A549 (cell line): ENCODE results near the gene BCL2.

Experiments used
- EP300 ChIP-seq, 2 experiments: fragments of >200 bp; sonication (Bioruptor Twin); formaldehyde crosslinking; IDR thresholded peaks; 2 replicates in 1 of 2; 3 replicates in 1 of 2; pipeline ENCODE4 v1.6.1; 2016 to 2017
- MAZ ChIP-seq: fragments of 150-350 bp; IDR thresholded peaks from 2 replicates; pipeline ENCODE4 v1.6.1; 2014; ENCODE audit warnings: antibody characterized with exemption, low read depth, low read length, borderline replicate concordance
- POLR2A ChIP-seq: IDR thresholded peaks from 2 replicates; pipeline ENCODE4 v1.6.1; 2012; ENCODE audit warnings: mild to moderate bottlenecking, low read length
- RAD21 ChIP-seq, 2 experiments: fragments of >200 bp in 1 of 2; sonication (Bioruptor Twin) in 1 of 2; formaldehyde crosslinking in 1 of 2; IDR thresholded peaks in 1 of 2; conservative IDR thresholded peaks in 1 of 2; 2 replicates in 1 of 2; 3 replicates in 1 of 2; pipeline ENCODE4 v1.6.1; 2012 to 2018; ENCODE audit warnings: inconsistent platforms in 1 of 2
- RNF2 ChIP-seq: fragments of 200-600 bp; sonication (generic); IDR thresholded peaks from 2 replicates; pipeline ENCODE4 v1.6.1; 2016; ENCODE audit warnings: low read depth, mild to moderate bottlenecking, antibody characterized with exemption, moderate library complexity, borderline replicate concordance
- TF ChIP-seq, protein P1 (sequence below): fragments of >200 bp; sonication (Bioruptor Twin); formaldehyde crosslinking; IDR thresholded peaks from 2 replicates; pipeline ENCODE4 v1.6.1; 2016
- TF ChIP-seq, protein P2 (sequence below): fragments of >200 bp; sonication (Bioruptor Twin); formaldehyde crosslinking; IDR thresholded peaks from 3 replicates; pipeline ENCODE4 v1.5.1; 2016
- TF ChIP-seq, protein P3 (sequence below): IDR thresholded peaks from 2 replicates; pipeline ENCODE4 v1.6.1; 2012
- TF ChIP-seq, protein P4 (sequence below): fragments of 250-450 bp; sonication (Bioruptor Pico); IDR thresholded peaks from 2 replicates; pipeline ENCODE4 v1.5.0; 2021; ENCODE audit warnings: mild to moderate bottlenecking, moderate library complexity, borderline replicate concordance

DNA sequence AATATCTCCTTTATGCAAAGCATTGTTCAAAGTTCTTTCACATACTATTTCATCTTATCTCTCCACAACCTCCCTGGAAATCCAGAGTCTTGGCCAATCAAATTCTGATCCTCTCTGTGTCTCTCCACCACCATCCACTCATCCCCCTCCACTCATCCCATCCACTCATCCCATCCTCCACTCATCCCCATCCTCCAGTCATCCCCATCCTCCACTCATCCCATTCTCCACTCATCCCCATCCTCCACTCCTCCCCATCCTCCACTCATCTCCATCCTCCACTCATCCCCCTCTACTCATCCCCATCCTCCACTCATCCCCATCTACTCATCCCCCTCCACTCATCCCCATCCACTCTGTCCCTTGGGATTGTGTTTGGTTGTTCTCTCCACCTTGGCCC, 101.1 kb downstream of the BCL2 start:
- no peak for TF ChIP-seq EP300 (IDR thresholded peaks at IDR 0.05)
- TF ChIP-seq RAD21 (conservative IDR thresholded peaks at IDR 0.05 in 1 of 2, IDR thresholded peaks at IDR 0.05 in 1 of 2) = no peak
- TF ChIP-seq, protein P1, sequence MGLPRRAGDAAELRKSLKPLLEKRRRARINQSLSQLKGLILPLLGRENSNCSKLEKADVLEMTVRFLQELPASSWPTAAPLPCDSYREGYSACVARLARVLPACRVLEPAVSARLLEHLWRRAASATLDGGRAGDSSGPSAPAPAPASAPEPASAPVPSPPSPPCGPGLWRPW = no peak
- TF ChIP-seq, protein P2, sequence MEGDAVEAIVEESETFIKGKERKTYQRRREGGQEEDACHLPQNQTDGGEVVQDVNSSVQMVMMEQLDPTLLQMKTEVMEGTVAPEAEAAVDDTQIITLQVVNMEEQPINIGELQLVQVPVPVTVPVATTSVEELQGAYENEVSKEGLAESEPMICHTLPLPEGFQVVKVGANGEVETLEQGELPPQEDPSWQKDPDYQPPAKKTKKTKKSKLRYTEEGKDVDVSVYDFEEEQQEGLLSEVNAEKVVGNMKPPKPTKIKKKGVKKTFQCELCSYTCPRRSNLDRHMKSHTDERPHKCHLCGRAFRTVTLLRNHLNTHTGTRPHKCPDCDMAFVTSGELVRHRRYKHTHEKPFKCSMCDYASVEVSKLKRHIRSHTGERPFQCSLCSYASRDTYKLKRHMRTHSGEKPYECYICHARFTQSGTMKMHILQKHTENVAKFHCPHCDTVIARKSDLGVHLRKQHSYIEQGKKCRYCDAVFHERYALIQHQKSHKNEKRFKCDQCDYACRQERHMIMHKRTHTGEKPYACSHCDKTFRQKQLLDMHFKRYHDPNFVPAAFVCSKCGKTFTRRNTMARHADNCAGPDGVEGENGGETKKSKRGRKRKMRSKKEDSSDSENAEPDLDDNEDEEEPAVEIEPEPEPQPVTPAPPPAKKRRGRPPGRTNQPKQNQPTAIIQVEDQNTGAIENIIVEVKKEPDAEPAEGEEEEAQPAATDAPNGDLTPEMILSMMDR = no peak
- no peak for TF ChIP-seq MAZ
- TF ChIP-seq RNF2 = no peak
- TF ChIP-seq, protein P3, sequence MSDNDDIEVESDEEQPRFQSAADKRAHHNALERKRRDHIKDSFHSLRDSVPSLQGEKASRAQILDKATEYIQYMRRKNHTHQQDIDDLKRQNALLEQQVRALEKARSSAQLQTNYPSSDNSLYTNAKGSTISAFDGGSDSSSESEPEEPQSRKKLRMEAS = no peak
- TF ChIP-seq POLR2A = no peak
- TF ChIP-seq, protein P4, sequence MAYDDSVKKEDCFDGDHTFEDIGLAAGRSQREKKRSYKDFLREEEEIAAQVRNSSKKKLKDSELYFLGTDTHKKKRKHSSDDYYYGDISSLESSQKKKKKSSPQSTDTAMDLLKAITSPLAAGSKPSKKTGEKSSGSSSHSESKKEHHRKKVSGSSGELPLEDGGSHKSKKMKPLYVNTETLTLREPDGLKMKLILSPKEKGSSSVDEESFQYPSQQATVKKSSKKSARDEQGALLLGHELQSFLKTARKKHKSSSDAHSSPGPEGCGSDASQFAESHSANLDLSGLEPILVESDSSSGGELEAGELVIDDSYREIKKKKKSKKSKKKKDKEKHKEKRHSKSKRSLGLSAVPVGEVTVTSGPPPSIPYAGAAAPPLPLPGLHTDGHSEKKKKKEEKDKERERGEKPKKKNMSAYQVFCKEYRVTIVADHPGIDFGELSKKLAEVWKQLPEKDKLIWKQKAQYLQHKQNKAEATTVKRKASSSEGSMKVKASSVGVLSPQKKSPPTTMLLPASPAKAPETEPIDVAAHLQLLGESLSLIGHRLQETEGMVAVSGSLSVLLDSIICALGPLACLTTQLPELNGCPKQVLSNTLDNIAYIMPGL (CRISPR knock-in tag) = no peak
